Brain pericyte (primary cell): Measurements from ENCODE around the gene EXOC8.
A peak's percentile ranks its signal among the peaks of the same experiment; 100 is the strongest.
"Not testable (repeated sequence)": the region's sequence is repeated elsewhere in the genome, so short reads cannot be mapped to it uniquely, and the experiment has no call there.

ENCODE experiments used
- DNase-seq: peaks from one replicate; pipeline ENCODE4 v3.0.0-alpha.2; 2012; ENCODE audit warnings: low read depth, low spot score

Gene EXOC8

DNA sequence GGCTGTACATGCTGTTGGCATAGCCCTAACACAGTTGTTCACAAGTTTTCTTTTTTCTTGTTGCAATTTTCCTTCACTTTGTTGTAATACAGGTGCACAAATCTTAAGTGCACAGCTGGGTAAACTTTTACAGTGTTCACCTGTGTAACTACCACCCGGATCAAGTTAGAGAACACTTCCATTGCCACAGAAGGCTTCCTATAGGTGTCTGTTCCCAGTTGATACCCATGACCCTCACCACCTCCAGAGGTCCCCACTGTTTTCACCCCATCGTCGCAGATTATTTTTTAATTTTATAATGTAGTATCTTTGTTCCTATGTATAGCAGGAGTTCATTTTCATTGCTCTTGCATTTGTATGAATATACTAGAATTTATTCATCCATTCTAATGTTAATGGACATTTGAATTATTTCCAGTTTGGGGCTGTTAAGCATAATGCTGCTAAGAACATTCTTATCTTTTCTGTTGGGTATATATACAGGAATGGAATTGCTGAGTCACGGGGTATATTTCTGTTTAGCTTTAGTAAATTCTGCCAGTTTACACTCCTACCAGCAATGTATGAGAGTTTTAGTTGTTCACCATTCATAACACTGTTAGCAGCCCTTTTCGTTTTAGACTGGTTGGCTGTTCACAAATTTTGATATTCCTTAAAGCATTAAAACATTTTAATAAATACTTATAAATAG is 16.8 kb upstream of the EXOC8 start:
- DNase-seq, result no peak

DNA sequence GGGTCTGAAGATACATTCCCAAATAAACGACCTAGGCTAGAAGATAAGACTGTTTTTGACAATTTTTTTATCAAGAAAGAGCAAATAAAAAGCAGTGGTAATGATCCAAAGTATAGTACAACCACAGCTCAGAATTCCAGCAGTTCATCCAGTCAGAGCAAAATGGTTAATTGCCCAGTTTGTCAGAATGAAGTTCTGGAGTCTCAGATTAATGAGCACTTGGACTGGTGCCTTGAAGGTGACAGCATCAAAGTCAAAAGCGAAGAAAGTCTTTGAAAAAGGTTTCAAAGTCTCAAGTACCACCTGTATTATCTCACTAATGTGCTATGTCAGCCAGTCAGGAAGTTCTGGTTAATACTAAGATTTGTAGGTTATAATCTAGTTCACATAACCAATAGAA is 15.4 kb upstream of the EXOC8 start:
- no peak for DNase-seq

DNA sequence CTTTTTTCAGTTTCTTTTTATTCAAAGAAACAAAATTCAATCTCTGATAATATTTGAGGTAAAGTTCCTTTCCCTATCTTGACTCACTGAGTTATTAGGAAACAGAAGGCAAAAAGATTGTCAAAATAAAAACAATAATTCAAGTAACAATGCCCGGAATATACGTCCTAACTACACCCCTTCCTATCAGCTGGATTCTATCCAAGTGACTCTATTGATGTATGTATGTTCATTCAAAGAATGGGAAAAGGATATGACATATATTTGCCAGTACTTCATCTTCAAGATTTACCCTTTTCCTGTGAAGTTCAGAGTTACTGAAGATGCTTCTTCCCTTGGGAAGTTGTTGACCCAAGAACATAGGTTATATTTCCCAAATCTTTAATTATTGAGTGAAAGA is 14.2 kb upstream of the EXOC8 start:
- no peak for DNase-seq

DNA sequence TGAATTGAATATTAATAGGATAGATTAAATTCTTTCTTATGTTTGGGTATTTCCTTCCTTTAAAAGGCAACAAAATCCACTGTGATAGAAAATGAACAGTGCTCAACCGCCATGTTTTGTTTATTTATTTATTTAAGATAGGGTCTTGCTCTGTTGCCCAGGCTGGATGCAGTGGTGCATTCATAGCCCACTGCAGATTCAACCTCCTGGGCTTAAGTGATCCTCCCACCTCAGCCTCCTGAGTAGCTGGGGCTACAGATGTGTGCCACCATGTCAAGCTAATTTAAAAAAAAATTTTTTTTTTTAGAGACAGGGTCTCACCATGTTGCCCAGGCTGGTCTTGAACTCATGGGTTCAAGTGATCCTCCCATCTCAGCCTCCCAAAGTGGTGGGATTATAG is 11.2 kb upstream of the EXOC8 start:
- not testable (repeated sequence) for DNase-seq

DNA sequence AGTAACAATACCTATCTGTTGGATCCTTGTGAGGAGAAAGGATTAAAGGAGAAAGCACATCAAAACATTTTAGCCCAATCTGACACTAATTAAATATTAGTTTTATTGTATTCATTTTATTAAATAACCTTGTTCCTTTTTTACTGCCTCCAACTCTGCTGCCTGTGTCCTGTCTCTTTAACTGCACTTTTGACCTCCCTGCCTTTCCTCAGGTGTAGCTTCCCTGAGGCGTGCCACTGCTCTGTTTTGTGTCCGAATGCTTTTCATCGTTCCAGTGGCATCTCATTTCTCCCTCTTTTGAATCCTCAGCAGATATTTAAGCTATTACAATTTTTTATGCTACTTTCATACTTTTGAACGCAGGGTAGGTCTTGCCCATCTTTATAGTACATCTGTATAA is 10.8 kb upstream of the EXOC8 start:
- DNase-seq, result no peak

DNA sequence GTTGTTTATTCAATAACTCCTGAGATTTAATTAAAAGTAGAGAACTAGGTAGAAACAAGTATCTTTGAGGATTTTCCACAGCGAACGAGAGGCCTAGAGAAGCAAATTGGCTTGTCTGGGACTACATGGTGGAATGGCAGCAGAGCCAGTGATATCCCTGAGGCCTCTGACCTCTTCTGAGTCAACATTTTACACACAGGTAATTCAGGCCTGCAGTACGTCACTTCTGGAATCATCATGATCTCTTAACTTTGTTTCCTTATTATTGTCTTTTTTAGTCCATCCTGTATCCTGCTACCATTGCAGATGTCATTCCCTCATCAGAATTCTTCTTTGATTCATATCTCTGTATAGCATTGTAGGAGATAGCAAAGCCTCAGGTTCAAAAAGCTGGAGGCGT is 10.3 kb upstream of the EXOC8 start:
- no peak for DNase-seq

DNA sequence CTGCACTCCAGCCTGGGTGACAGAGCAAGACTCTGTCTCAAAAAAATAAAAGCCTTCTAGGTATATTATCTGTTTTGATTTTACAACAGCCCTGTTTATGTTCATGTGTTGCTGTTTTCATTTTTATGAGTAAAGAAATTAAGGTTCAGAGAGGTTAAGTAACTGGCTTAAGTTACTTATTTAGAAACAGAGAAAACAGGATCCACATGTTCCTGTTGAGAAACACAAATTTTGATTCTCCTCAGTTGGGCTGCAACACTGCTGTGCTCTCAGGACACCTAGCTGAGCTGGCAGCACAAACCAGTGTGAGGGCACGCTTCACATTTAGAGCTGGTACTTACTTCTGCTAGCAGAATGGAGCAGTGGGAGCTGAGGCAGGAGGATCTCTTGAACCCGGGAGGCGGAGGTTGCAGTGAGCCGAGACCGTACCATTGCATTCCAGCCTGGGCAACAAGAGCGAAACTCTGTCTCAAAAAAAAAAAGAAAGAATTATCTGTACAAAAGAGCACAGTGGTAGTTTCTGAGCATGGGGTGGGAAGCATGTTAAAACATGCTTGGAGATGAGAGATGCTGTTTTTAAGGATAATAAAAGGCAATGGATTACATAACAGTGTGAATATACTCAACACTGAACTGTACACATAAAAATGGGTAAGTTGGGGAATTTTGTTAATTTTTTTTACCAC is 2.8 kb upstream of the EXOC8 start:
- DNase-seq, result no peak

DNA sequence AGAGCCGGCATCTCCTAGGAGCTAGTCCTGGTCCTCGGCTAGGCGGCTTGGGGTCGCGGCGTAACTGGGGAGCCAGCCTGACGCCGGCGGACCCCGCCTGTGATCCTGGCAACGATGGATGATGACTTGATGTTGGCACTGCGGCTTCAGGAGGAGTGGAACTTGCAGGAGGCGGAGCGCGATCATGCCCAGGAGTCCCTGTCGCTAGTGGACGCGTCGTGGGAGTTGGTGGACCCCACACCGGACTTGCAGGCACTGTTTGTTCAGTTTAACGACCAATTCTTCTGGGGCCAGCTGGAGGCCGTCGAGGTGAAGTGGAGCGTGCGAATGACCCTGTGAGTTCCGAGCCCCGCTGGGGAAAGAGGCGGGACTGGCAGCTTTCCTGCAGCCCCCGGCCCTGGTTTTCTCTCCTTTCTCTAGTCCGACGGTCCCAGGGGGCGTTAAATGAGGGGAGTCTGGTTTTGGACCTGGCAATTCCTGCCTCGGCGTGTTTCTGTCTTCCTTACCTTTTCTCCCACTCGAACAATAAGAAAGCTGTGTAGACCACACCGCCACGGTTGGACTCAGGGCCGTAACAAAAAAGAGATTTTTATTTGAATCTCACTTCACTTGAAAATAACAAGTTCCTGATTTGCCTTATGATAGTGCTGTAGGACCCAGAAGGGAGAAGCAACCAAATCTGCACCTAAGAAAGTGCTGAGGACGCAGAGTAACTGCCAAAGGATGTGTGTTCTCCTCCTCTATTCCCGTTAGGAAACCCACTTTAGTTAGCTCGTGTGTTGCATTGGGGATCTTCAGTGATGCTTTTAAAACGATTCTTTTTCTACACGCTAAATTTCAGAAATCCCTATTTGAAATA is 847 bp upstream of the EXOC8 start, which contains the start of gene SPRTN:
SPRTN (plus strand) TSS at position 24 of the 859 bp plus-strand sequence; CDS start at position 115, 91 bp downstream.
- DNase-seq, result peak; percentile 24

DNA sequence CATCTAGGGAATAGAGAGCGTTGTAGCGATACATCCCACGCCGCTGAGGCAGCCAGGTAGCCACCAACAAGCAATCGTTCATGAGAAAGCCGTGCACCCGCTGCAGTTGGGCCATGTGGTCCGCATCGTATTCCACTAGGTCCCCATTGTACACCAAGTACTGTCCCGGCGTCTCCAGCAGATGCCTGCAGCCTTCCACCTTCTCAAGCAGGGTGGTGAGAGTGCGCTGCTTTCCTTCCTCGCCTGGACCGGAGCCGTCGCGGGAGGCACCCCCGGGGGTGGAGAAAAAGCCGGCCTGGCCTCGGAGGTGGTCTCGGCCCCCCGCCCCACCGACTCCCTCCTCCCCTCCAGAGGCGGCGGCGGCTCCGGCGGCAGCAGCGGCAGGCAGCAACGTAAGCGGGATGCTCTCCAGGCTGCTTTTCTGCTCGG is 595 bp downstream of the EXOC8 start:
- DNase-seq, result no peak

DNA sequence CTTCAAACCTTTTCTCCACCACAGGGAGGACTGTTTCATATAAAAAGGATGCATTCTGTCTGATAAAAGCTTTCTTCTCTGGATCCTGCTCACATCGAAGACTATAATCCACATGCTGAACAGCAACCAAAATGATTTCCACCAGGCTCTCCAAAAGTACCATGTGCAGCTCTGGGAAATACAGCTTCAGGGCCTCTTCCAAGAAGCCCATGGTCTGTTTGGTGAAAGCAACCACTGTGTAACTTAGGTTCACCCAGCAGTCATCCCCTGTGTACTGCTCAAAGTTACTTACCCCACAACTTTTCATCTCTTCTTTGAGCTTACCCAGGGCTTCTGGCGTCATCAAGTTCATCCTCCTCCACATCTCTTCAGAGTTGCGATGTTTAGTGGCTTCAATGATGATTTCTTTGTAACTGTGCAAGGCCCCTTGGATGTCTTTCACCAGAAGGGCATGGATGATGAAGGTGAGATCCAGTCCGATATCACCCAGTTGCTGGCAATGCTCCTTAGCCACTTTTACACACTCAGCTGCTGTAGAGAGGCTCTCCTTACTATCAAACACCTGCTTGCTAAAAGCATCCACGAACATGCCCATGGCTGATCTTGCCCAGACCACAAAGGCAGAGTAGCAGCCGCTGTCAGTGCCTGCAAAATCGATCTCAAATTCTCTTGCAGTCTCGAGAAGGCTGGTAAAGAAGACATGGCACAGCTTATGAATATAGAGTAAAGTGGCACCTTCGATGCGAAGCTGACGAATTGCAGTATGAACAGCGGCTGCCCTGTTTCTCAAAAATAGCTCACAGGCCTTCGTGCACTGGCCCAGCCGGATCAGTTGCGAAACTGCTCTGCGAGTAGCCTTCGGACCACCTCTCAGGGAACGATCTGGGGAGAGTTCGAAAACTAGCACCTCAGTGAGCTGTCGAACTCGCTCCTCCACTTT is 1.7 kb downstream of the EXOC8 start:
- DNase-seq, result no peak

DNA sequence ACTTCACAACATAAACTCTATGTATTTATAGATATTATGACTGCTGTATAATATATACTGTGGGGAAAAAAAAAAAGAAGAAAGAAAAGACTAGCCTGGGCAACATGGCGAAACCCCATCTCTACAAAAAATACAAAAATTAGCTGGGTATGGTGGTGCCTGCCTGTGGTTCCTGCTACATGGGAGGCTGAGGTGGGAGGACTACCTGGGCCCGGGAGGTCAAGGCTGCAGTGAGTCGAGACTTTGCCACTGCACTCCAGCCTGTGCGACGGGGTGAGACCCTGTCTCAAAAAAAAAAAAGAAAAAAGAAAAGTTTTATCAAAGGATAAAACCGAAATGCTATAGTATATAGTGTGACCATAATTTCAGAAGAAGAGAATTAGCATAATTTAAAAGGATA is 2.7 kb downstream of the EXOC8 start:
- no peak for DNase-seq

DNA sequence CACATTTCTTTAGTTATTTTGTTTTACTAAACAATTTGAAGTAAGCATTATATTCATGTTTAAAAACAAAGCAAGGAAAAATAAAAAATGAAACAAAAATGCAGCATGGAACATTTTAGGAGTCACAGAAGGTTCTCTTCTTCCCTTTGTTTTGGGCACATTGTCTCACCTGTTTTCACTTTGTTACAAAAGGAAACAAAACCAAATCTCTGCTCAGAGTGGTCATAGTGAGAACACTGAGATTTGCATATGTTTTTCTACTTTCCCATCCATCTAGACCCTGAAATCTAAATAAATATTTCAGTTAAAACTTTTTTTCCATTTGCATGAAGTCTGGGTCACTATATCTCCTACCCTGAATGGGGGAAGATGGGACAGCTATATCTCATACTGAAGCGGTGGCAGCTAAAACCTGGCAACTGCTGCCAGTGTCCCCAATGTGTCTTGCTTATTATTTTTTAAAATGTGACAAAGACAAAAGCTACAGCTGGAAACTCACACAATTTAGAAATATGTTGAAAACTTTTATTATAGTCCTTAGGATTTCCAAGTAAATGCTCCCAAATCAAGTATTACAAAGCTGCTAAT is 3.5 kb downstream of the EXOC8 start:
- no peak for DNase-seq

DNA sequence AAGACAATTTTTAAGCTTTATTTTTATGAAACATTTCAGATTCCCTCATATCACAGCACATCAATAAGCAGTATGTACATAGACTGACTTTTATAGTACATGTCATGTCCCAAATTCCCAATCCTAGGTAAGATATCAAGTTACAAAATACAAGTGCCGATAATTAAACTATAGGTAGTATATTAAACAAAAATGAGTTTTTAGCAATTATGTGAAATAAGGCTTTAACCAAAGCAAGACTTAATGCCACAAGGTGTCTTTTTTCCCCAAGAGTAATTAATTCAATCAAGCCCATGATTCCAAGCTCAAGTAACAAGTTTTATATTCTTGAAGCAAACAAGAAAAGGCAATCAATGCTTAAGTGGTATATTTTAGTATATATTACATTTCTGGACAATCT is 4.9 kb downstream of the EXOC8 start:
- no peak for DNase-seq

DNA sequence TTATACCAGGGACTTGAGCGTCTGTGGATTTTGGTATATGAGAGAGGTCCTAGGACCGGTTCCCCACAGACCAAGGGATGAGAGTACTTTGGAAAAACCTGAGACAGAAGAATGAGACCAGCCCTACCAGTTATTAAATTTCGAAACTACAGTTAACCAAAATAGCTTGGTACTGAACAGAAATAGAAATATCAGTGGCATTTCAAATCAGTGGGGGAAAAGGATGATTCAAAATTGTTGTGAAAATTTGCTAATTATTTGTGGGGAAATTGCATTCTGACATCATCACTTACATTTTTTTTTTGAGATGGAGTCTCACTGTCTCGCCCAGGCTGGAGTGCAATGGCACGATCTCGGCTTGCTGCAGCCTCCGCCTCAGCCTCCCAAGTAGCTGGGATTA is 8.2 kb downstream of the EXOC8 start:
- DNase-seq, result no peak

DNA sequence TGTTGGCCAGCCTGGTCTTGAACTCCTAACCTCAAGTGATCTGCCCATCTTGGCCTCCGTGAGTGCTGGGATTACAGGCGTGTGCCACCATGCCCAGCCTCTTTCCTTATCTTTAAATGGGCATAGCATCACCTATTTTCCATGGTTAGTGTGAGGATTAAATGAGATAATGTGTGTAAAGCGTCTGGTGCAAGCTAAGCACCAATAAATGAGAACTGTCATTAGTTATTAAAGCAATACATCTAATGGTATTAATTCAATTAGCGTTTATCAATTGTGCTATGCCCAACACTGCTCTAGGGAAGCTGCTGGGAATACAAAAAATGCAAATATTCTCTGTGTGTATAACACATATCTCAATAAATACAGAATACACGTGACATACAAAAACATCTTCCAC is 10.0 kb downstream of the EXOC8 start:
- DNase-seq, result no peak

DNA sequence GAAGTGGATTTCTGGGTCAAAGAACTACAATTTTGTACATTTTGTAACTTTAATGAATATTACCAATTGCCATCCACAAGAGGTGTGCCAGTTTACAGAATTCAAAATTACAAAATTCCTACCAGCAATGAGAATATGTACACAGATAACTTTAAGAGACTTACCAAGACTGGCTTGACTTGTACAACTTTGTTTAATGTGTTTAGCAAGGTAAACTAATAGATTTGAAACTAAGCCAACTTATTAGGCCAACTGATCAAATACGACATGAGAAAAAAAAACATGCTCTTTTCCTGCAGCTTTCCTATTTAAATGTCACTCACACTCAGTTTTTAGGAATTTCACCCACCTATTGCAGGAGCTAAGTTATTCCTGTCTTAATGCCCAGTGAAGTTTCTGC is 11.4 kb downstream of the EXOC8 start:
- DNase-seq, result no peak

DNA sequence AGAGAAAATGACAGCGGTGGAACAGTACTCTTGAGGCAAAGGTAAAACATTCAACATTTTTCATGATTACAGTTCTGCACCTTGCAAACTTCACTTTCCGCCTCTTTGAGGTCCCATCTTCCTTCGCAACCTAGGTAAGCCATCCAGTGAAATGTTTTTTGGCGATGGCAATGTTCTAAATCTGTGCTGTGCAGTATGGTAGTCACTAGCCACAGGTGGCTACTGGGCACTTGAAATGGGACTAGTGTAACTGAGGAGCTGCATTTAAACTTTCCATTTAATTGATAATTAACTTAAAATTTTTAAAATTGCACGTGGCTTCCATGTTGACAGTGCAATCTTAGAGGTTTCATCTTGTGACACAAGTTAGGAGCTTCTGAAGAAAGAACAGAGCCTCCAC is 13.0 kb downstream of the EXOC8 start:
- no peak for DNase-seq

DNA sequence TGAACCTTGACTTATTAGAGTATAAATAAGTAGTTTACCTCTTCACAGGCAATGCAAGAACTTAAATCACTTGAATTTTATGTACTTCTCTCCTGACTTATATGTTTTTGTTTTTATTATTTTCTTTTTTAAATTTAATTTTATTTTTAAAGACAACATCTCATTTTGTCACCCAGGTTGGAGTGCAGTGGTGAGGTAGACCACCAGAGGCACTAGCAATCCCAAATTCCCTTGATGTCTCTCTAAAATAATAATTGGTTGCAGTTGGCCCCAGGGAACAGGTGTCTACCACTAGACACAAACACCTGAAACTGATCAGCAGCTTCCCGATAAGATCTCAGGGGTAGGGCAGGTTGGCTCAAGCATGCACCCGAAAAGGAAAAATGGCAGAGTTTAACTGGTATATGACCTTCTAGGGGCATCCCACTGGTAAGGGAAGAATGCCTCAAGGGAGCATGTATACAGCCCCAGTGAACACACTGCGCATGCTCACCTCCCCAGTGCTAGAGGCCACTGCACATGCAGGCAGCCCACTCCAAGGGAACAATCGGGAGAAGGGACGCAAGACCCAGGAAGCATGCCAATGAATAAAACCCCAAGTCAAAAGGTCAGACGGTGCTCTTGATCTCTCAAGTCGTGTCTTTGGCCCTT is 14.6 kb downstream of the EXOC8 start:
- no peak for DNase-seq

DNA sequence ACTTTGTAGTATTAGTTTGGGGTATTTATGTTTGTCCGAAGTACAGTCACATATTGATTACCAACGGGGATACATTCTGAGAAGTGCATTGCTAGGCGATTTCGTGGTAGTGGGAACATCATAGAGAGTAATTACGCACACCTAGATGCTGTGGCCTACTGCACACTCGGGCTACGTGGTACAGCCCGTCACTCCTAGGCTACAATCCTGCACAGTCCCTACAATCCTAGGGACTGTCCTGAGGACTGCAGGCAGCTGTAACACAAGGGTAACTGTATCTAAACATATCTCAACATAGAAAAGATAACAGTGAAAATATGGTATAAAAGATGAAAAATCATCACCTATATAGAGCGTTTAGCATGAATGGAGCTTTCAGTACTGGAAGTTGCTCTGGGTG is 18.6 kb downstream of the EXOC8 start:
- no peak for DNase-seq

DNA sequence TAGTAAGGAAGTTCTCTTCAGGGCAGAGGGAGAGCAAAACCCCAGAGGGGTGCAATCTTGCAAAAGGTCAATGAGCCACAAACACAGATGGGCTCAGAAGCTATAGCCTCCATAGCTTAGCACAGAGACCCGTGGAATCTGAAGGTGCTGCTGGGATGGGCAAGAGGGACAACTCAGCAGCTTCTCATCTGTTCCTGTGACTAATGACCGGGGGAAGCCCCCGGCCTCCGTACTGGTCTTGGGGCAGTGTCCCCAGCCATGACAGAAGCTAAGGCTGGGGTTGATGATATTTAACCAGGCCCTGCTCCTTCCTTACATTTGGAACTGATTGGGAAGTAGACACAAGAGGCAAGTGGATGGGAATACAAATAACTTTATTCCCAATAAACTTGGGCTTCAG is 19.1 kb downstream of the EXOC8 start:
- DNase-seq, result no peak

DNA sequence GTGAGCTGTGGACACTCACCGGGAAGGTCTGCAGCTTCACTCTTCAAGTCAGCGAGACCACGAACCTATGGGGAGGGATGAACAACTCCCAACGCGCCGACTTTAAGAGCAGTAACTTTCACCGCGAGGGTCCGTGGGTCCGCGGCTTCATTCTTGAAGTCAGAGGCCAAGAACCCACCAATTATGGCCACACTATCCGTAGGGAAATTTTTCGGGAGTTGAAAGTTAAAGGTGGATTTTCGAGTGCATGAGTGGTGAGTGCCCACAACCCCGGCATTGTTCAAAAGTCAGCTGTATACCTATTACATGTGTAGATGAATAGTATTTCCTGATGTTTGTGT is 19.7 kb downstream of the EXOC8 start:
- no peak for DNase-seq
